GM13976 (cell line): ENCODE measurements around the gene LITAF.
"Not testable (repeated sequence)": the region's sequence is repeated elsewhere in the genome, so short reads cannot be mapped to it uniquely, and the experiment has no call there.

Experiments used
- DNase-seq: peaks from one replicate; pipeline ENCODE4 v3.0.0; 2012; ENCODE audit warnings: low spot score
- in situ Hi-C: fragments of 300-500 bp; cut with MboI; formaldehyde crosslinking; loops from one replicate; pipeline ENCODE4 v1.12.0; 2022; ENCODE audit warnings: low sequenced_read_pairs, mixed read lengths, inconsistent platforms; ENCODE audit not compliant: unreplicated experiment
- TF ChIP-seq, protein P1 (sequence below): IDR thresholded peaks from 2 replicates; pipeline ENCODE4 v1.5.1; 2012; ENCODE audit warnings: borderline replicate concordance, mild to moderate bottlenecking; ENCODE audit not compliant: insufficient read depth; ENCODE audit errors: extremely low read depth, missing control alignments, control extremely low read depth

Gene LITAF

DNA sequence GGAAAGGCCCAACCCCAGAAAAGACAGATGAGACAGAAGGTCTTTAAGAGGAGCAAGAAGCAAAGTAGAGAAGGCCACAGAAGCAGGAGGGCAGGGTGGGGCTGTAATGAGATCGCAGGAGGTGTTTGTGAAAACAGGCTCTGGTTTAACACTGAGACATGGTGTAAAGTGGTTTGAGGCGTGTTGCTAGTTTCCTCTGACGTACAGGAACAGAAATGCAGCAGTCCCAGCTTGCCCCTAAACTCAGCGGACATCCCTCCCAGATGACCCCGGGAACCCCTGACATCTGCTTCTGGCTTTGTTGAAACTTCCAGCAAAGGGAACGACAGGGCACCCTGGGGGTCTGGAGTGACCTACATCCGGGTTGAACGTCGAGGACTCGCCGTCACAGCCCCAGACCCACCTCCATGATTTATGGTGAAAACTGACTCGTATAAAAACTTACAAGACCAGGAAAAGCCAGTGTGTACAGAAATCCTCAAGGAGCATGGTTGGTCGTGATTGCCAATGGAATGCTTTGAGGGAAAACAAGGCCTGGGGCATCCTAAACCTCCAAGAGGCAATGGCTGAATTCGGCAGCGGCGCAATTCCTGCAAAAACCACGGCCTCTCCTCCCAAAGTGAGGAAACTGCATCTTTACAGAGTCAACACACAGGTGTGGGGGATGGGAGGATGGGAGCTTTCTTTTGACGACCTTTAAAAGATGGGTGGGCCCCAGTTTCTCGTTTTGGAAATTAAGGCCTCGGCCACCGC is 25.8 kb downstream of the LITAF start:
- in situ Hi-C loops, result no loop called here
- TF ChIP-seq, protein P1, sequence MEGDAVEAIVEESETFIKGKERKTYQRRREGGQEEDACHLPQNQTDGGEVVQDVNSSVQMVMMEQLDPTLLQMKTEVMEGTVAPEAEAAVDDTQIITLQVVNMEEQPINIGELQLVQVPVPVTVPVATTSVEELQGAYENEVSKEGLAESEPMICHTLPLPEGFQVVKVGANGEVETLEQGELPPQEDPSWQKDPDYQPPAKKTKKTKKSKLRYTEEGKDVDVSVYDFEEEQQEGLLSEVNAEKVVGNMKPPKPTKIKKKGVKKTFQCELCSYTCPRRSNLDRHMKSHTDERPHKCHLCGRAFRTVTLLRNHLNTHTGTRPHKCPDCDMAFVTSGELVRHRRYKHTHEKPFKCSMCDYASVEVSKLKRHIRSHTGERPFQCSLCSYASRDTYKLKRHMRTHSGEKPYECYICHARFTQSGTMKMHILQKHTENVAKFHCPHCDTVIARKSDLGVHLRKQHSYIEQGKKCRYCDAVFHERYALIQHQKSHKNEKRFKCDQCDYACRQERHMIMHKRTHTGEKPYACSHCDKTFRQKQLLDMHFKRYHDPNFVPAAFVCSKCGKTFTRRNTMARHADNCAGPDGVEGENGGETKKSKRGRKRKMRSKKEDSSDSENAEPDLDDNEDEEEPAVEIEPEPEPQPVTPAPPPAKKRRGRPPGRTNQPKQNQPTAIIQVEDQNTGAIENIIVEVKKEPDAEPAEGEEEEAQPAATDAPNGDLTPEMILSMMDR, result no peak
- DNase-seq, result no peak

DNA sequence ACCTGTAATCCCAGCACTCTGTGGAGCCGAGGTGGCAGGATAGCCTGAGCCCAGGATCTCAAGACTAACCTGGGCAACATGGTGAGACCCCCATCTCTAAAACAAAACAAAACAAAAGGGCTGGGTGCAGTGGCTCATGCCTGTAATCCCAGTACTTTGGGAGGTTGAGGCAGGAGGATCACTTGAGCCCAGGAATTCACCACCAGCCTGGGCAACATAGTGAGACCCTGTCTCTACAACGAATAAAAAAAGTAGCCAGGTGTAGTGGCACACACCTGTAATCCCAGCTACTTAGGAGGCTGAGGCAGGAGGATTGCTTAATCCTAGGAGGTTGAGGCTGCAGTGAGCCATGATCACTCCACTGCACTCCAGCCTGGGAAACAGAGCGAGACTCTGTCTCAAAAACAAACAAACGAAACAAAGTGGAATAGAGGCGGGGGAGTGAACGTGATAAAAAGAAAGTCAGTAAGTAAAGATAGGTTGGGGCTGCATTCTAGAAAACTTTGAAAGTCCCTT is 28.4 kb downstream of the LITAF start:
- DNase-seq, result not testable (repeated sequence)

DNA sequence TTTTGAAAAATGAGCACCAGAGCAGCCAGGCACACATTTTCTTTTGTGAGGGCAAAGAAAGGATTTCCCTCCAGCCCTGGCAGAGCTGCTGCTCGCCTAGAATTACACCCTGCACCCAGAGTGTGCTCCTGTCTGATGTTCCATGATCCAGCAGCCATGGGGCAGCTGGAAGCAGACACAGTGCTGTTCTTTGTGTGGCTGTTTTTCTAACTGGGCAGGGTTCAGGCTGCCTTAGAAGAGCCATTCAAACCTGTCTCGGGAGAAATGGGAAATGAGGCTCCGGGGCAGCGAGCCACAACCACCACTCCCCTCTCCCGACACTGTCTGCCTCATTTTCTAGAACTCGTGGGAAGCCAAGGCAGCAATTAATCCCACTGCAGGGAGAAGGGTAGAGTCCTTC is 28.9 kb downstream of the LITAF start:
- in situ Hi-C loops, result no loop called here
- TF ChIP-seq, protein P1, result no peak
- no peak for DNase-seq

More for the DNA sequence above, 28.4 kb downstream of the LITAF start:
- in situ Hi-C loops, result not testable (repeated sequence)

DNA sequence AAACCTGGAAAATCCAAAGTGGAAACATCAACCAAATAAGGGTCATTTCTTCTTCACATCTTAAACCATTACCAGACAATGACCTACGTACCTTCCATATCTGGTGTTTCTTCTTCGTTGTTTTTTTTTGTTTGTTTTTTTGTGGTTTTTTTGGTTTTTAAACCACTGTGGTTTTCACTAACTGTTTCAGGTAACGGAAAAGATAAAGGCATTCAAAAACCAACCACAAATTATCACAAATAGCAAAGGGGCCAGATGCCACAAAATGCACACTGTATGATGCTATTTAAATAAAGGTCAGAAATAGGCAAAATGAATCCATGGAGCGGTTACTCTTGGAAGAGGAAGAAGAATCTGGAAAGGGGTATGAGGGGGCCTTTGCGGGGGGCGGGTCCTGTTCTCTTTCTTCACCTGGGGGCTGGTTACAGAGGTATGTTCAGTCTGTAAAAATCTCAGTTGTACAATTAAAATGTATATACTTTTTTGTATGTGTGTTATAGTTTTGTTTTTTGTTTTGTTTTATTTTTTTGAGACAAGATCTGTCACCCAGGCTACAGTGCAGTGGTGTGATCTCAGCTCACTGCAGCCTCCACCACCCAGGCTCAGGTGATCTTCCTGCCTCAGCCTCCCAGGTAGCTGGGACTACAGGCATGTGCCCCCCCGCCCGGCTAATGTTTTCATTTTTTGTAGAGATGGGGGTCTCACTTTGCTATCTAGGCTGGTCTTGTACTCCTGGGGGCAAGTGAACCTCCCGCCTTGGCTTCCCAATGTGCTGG is 29.6 kb downstream of the LITAF start:
- TF ChIP-seq, protein P1, result no peak
- in situ Hi-C loops, result no loop called here
- no peak for DNase-seq

DNA sequence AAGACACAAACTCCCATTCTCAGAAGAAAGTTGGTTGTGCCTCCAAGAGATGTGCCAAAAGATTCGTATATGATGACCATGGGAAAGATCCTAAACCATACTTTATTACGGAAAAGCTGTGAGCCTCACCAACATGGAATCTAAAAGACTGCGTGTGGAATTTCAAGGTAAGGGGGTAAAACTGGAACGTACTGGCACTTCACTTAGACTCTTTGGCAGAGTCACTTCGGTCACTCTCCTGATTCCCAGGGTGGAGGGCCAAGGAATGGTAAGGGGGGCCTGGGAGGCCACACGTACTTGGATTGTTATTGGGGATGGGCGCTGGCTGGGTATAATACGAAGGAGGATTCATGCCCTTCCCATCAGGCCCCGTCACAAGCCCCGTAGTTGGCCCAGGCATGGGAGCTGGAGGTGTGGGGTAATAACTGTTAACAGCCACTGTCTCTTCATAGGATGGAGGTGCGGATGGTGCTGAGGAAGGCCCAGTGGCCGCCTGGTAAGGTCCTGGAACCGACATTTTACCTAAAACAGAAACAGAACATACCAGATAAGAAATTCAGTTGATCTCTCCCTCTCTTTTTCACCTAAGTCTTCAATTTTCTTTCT is 30.4 kb downstream of the LITAF start:
- DNase-seq, result no peak
- in situ Hi-C loops, result no loop called here

DNA sequence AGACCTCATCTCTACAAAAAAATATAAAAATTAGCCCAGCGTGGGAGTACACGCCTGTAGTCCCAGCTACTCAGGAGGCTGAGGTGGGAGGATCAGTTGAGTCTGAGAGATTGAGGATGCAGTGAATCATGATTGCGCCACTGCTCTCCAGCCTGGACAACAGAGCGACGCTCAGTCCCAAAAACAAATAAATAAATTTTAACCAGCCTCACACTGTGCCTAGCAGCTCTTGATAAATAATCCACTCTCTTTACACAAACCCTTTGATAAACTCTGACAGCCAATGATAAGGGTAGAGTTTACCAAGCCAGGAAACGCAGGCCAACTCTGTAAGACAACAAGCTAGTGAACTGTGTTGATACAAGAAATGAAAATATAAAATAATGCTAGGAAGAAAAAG is 32.7 kb downstream of the LITAF start:
- TF ChIP-seq, protein P1, result no peak
- no peak for DNase-seq
- in situ Hi-C loops, result no loop called here

More for the DNA sequence above, 30.4 kb downstream of the LITAF start:
- TF ChIP-seq, protein P1, result no peak
